Activated naive CD8-positive, alpha-beta T cell treated with anti-CD3 and anti-CD28 coated beads, Interleukin-2, amount 50 U/mL, for 24 hours (primary cell): Measurements from ENCODE around the gene FOXL3.
A peak's percentile ranks its signal among the peaks of the same experiment; 100 is the strongest.

Source experiments
- ATAC-seq: fragments of 150-1000 bp; cut with Tn5 transposase; one replicate; pipeline ENCODE4 v1.10.0; 2021
- DNase-seq: peaks from one replicate; pipeline ENCODE4 v3.0.0; 2021
- H3K27ac Mint-ChIP-seq: one replicate; pipeline ENCODE4 v1.8.0; 2021; ENCODE audit warnings: mild to moderate bottlenecking, mixed read lengths
- H3K27me3 Mint-ChIP-seq: one replicate; pipeline ENCODE4 v1.8.0; 2021; ENCODE audit warnings: mixed read lengths
- H3K36me3 Mint-ChIP-seq: one replicate; pipeline ENCODE4 v1.8.0; 2021; ENCODE audit warnings: low read depth, mixed read lengths
- H3K4me1 Mint-ChIP-seq: one replicate; pipeline ENCODE4 v1.8.0; 2021; ENCODE audit warnings: mixed read lengths
- H3K4me3 Mint-ChIP-seq: one replicate; pipeline ENCODE4 v1.8.0; 2021; ENCODE audit warnings: mild to moderate bottlenecking, moderate library complexity, mixed read lengths
- H3K9me3 Mint-ChIP-seq: one replicate; pipeline ENCODE4 v1.8.0; 2021; ENCODE audit warnings: mixed read lengths

The FOXL3 gene

DNA sequence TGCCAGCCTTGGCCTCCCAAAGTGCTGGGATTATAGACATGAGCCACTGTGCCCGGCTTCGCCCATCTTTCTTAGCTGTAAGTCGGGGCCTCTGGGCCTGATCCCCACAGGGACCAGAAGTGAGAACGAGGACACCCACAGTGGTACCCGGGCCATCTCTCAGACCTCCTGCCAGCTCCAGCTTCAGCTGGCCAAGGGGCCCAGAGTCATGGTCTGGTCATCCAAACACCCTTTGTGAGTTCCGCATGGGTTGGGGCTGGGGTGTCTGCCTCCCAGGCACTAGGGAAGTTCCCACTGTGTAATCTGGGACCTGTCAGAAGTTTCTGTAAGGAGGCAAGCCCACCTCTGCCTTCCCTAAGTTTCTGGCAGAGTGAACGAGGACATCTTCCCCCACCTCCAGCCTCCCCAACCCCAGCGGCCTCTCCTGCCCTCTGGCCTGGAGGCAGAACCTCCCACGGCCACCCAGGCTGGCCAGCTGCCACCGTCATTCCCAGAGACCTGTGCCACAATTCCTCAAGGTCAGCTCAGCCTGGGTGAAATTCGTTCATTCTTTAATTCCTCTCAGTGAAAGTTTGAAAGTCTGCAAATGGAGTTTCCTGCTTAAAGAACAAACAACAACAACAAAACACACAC, 19.5 kb upstream of the FOXL3 start:
- H3K27ac Mint-ChIP-seq: no peak overlapping the region
- no peak overlapping the region for H3K4me3 Mint-ChIP-seq
- ATAC-seq (peak; percentile 15), DNase-seq (no peak)
- H3K4me1 Mint-ChIP-seq: no peaks in the 10 kb centered on the region
- peaks cover 4% of the 10 kb centered on the region for H3K36me3 Mint-ChIP-seq
- peaks cover 12% of the 10 kb centered on the region for H3K9me3 Mint-ChIP-seq
- no peaks in the 10 kb centered on the region for H3K27me3 Mint-ChIP-seq

DNA sequence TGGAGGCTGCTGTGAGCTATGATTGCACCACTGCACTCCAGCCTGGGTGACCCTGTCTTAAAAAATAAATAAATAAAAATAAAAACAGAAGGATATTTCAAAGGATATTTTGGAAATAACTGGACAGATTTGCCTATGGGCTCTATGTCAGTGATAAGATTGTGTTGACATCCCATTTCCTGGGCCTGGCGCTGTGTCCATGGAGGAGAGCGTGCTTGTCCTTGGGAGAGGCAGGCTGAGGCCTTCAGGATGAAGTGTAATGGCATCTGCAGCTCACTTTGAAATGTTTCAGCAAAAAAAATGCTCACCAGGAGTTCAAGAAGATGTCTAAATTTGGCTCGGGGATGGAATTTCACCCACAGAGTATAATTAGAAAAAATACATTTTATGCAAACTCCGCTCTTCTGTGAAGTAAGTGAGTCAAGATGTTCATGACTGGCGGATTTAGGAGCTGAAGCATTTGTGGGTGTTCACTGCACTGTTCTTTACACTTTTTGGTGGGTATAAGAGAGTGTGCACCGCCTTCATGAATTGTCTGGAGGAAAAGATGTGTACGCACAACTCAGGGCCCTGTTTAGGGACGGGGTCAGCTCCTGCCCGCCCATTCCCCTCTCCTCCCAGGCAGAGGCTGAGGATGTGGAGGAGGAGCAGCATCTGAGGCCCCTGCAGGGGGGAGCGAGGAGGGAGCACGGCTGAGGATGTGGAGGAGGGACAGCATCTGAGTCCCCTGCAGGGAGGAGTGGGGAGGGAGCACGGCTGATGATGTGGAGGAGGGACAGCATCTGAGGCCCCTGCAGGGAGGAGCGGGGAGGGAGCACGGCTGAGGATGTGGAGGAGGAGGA, 18.5 kb upstream of the FOXL3 start:
- Mint-ChIP-seq H3K27me3 (no peaks in the 10 kb centered on the region), H3K9me3 (peaks cover 12% of the 10 kb centered on the region), H3K4me3 (no peak overlapping the region), H3K36me3 (peaks cover 4% of the 10 kb centered on the region), H3K27ac (no peak overlapping the region), H3K4me1 (no peaks in the 10 kb centered on the region)
- ATAC-seq (no peak), DNase-seq (no peak)

DNA sequence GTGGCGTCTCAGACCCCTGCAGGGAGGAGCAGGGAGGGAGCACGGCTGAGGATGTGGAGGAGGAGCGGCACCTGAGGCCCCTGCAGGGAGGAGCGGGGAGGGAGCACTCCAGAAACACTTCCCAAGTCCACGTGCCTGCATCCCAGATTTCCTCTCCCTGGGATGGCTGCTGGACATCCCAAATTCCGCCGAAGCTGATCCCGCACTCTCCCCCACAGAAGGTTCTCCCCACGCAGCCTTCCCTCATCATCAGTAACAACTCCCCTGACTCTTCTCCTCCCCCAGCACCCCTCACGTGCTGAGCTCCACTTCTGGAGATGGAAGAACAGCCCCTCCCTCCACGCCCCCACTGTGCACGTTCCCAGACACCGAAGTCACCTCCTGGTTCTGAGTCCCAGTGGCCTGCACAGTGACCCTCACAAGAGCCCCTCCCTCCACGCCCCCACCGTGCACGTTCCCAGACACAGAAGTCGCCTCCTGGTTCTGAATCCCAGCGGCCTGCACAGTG, 17.8 kb upstream of the FOXL3 start:
- Mint-ChIP-seq H3K4me3 (no peak overlapping the region), H3K36me3 (peaks cover 4% of the 10 kb centered on the region), H3K4me1 (no peaks in the 10 kb centered on the region), H3K27ac (no peak overlapping the region), H3K9me3 (peaks cover 12% of the 10 kb centered on the region), H3K27me3 (no peaks in the 10 kb centered on the region)
- no peak for DNase-seq
- ATAC-seq: no peak

DNA sequence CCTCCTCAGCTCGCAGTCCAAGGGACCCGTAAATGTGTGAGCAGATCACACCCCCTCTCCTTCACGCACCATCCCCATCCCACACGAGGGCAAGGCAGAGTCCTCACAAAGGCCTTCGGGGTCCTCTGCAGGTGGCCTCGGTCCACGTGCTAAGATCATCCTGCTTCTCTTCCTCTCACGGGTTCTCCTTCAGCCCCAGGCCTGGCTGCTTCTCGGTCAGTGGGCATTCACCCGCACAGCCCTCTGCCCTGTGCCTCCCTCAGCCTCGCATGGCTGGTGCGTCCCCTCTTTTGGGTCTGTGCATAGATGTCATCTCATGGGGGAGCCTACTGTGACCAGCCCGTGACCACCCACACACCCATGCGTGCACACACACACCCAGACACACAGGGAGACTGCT, 17.3 kb upstream of the FOXL3 start:
- peaks cover 4% of the 10 kb centered on the region for H3K36me3 Mint-ChIP-seq
- H3K27ac Mint-ChIP-seq: no peak overlapping the region
- no peak overlapping the region for H3K4me3 Mint-ChIP-seq
- peaks cover 12% of the 10 kb centered on the region for H3K9me3 Mint-ChIP-seq
- ATAC-seq (no peak), DNase-seq (no peak)
- H3K4me1 Mint-ChIP-seq: no peaks in the 10 kb centered on the region
- H3K27me3 Mint-ChIP-seq: no peaks in the 10 kb centered on the region

DNA sequence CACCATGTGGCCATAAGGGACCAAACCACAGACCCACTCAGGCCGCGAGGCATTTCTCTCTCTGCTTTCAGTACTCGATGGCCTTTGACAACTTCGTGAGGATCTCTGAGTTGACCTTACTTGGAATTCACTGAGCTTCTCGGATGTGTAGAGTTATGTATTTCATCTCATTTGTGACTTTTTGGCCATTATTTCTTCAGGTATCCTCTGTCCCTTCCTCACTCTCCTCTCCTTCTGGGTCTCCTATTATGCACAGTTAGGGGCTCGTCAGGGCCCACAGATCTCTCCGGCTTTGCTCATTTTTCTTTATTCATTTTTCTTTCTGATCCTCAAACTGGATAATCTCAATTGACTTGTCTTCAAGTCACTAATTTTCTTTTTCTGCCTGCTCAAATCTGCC, 16.6 kb upstream of the FOXL3 start:
- Mint-ChIP-seq H3K36me3 (peaks cover 4% of the 10 kb centered on the region), H3K27ac (no peak overlapping the region), H3K4me1 (no peaks in the 10 kb centered on the region), H3K4me3 (no peak overlapping the region), H3K27me3 (no peaks in the 10 kb centered on the region), H3K9me3 (peaks cover 12% of the 10 kb centered on the region)
- DNase-seq: no peak
- no peak for ATAC-seq

DNA sequence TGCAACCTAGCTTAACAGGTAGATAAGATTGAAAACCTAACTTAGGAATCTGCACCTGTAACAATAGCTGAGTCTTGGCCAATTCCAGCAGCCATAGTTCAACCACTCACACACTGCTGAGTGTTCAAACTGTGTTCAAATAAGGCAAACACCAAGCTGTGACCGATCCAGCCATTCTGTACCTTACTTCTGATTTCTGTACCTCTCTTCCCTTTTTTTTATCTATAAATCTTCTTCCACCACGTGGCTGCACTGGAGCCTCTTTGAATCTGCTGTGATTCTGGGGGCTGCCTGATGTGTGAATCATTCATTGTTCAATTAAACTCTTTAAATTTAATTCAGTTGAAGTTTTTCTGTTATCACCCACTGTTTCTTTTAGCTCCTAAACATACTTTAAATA, 15.7 kb upstream of the FOXL3 start:
- H3K4me1 Mint-ChIP-seq: no peaks in the 10 kb centered on the region
- no peak for DNase-seq
- no peak overlapping the region for H3K27ac Mint-ChIP-seq
- H3K9me3 Mint-ChIP-seq: peaks cover 12% of the 10 kb centered on the region
- peaks cover 4% of the 10 kb centered on the region for H3K36me3 Mint-ChIP-seq
- ATAC-seq: no peak
- H3K4me3 Mint-ChIP-seq: no peak overlapping the region
- no peaks in the 10 kb centered on the region for H3K27me3 Mint-ChIP-seq

DNA sequence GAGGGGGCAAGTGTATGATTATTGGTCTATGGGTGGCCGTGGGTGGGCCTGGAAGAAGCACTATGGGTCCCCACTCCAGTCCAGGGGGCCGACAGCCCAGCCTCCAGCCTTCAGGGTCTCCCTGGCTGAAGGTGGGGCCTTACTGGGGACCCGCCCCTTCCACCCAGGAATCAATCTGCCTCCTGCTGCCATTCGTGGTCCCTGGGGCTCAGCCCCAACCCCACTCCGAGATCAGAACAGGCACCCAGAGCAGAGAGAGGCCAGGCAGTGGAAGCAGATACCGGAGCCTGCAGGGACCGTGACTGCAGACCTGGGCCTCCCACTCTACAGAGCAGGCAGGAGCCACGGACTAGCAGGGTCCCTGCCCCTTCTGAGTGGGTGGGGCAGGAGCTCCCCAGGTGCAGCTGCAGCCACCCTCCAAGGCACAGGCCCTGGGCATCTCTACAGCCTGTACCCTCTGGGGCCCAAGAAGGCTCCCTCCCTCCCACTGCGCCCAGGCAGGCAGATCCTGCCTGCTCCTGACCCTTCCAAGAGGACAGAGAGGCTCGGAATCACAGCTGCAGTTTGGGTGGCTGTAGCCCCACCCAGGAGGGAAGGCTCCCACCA, 13.6 kb upstream of the FOXL3 start:
- DNase-seq (no peak), ATAC-seq (no peak)
- H3K27ac Mint-ChIP-seq: no peak overlapping the region
- H3K9me3 Mint-ChIP-seq: peaks cover 12% of the 10 kb centered on the region
- peaks cover 4% of the 10 kb centered on the region for H3K36me3 Mint-ChIP-seq
- peaks cover 2% of the 10 kb centered on the region for H3K27me3 Mint-ChIP-seq
- no peaks in the 10 kb centered on the region for H3K4me1 Mint-ChIP-seq
- H3K4me3 Mint-ChIP-seq: no peak overlapping the region

DNA sequence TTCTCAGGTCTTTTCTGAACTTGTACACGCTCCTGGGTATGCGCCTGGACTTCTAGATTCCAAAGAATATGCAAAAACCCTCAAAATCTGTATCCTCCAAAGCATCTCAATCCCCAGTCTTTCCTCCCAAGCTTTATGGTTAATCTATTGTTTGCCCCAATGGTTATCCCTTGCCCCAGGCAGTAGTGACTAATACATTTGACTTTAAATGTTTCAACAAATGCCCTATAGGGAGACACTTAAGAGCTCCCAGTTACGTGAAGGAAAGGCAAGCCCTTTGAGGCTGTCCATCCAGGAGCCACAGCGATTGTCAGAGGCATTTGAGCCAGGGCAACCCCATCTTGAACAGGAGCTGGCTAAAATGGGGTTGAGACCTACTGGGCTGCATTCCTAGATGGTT, 12.7 kb upstream of the FOXL3 start:
- no peak for DNase-seq
- Mint-ChIP-seq H3K27ac (no peak overlapping the region), H3K27me3 (peaks cover 5% of the 10 kb centered on the region), H3K36me3 (peaks cover 4% of the 10 kb centered on the region), H3K4me3 (no peak overlapping the region), H3K4me1 (no peaks in the 10 kb centered on the region), H3K9me3 (peaks cover 12% of the 10 kb centered on the region)
- ATAC-seq: no peak

DNA sequence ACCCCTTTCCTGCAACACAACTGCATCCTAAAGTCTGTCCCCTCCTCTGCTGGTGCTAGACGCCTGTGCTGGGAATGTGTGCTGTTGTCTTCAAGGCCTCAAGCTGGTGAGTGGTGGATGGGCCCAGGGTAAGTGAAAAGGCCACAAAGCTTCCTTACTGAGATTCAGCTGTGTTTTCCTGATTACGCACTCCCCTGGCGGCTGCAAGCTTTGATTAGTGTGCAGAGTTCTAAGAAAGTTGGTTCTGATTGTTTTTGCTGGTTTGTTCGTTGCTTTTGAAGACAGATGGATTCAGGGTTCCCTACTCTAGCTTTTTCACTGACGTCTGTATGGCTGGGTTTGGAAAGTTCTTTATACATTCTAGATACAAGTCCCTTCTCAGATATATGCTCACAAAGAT, 11.9 kb upstream of the FOXL3 start:
- Mint-ChIP-seq H3K9me3 (peaks cover 6% of the 10 kb centered on the region), H3K27ac (no peak overlapping the region), H3K4me3 (no peak overlapping the region), H3K27me3 (peaks cover 5% of the 10 kb centered on the region), H3K36me3 (peaks cover 4% of the 10 kb centered on the region), H3K4me1 (no peaks in the 10 kb centered on the region)
- ATAC-seq (no peak), DNase-seq (no peak)

DNA sequence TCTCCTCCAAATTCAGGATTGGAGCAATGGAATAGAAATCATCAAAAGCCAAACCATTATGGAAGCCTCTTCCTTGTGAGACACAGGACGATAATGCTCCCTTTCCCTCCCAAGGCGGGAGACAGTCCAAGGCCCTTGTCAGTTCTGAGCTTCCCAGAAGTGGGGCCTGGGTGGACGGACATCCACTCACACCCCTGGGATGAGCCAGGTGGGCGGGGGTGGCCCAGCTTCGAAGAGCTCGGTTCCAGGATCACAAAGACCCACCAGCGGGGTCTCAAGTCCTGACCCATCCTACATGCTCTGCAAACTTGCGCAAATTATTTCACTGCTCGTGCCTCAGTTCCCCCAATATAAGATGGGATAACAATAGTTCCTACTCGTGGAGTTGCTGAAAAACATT, 10.1 kb upstream of the FOXL3 start:
- ATAC-seq (no peak), DNase-seq (no peak)
- H3K4me1 Mint-ChIP-seq: no peaks in the 10 kb centered on the region
- H3K27me3 Mint-ChIP-seq: peaks cover 5% of the 10 kb centered on the region
- H3K36me3 Mint-ChIP-seq: no peaks in the 10 kb centered on the region
- H3K27ac Mint-ChIP-seq: no peak overlapping the region
- H3K9me3 Mint-ChIP-seq: no peaks in the 10 kb centered on the region
- H3K4me3 Mint-ChIP-seq: no peak overlapping the region

DNA sequence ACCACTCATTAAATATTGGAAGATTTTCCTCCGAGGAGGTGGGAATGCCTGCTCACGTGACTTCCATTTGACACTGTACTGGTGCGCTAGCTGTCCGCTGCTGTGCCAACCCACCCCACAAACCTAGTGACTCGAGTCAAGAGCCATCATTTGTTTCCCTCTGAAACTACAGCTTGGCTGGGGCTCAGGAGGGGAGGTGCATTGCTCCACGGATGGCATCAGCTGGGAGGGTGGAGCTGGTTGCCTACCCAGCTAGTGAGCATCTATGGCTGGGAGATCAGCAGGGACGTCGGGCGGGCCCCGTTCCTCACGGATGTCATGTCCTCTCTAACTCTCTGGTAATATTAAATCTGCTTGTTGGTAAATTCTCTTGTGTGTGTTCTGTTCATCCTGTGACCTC, 9.5 kb upstream of the FOXL3 start:
- ATAC-seq: no peak
- no peaks in the 10 kb centered on the region for H3K9me3 Mint-ChIP-seq
- no peak overlapping the region for H3K27ac Mint-ChIP-seq
- H3K4me1 Mint-ChIP-seq: no peaks in the 10 kb centered on the region
- H3K27me3 Mint-ChIP-seq: peaks cover 8% of the 10 kb centered on the region
- DNase-seq: no peak
- H3K36me3 Mint-ChIP-seq: no peaks in the 10 kb centered on the region
- no peak overlapping the region for H3K4me3 Mint-ChIP-seq

DNA sequence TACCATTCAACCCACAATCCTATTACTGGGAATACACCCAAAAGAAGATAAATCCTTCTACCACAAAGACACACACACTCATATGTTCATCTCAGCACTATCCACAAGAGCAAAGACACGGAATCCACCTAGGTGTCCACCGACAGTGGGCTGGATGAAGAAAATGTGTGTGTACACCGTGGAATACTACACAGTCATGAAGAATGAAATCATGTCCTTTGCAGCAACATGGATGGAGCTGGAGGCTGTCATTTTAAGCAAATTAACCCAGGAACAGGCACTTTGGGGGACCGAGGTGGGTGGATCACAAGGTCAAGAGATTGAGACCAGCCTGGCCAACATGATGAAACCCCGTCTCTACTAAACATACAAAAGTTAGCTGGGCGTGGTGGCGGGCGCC, 8.3 kb upstream of the FOXL3 start:
- Mint-ChIP-seq H3K27ac (no peak overlapping the region), H3K4me3 (no peak overlapping the region), H3K27me3 (peaks cover 11% of the 10 kb centered on the region), H3K9me3 (no peaks in the 10 kb centered on the region), H3K4me1 (no peaks in the 10 kb centered on the region), H3K36me3 (no peaks in the 10 kb centered on the region)
- no peak for ATAC-seq
- DNase-seq: no peak

DNA sequence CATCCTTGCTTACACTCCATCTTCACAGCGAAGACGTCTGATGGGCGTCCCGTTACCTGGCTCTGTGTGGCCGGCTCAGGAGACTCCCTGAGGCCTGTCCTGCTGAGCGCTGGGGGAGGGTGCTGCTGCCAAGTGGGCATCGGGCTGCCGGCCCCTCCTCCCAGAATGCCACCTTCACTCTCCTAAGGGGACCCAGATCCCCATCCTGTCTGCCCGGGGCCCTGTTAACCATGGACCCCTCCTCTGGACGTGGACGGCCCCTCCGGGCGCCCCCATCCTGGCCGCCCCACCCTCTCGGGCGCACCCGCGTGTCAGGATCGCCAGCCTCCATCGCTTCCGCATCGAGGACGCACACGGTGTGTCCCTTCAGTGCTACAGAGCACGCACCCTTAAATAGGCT, 7.3 kb upstream of the FOXL3 start:
- H3K27ac Mint-ChIP-seq: no peak overlapping the region
- no peaks in the 10 kb centered on the region for H3K36me3 Mint-ChIP-seq
- DNase-seq: no peak
- H3K9me3 Mint-ChIP-seq: no peaks in the 10 kb centered on the region
- H3K4me1 Mint-ChIP-seq: no peaks in the 10 kb centered on the region
- peaks cover 14% of the 10 kb centered on the region for H3K27me3 Mint-ChIP-seq
- ATAC-seq: no peak
- H3K4me3 Mint-ChIP-seq: no peak overlapping the region

DNA sequence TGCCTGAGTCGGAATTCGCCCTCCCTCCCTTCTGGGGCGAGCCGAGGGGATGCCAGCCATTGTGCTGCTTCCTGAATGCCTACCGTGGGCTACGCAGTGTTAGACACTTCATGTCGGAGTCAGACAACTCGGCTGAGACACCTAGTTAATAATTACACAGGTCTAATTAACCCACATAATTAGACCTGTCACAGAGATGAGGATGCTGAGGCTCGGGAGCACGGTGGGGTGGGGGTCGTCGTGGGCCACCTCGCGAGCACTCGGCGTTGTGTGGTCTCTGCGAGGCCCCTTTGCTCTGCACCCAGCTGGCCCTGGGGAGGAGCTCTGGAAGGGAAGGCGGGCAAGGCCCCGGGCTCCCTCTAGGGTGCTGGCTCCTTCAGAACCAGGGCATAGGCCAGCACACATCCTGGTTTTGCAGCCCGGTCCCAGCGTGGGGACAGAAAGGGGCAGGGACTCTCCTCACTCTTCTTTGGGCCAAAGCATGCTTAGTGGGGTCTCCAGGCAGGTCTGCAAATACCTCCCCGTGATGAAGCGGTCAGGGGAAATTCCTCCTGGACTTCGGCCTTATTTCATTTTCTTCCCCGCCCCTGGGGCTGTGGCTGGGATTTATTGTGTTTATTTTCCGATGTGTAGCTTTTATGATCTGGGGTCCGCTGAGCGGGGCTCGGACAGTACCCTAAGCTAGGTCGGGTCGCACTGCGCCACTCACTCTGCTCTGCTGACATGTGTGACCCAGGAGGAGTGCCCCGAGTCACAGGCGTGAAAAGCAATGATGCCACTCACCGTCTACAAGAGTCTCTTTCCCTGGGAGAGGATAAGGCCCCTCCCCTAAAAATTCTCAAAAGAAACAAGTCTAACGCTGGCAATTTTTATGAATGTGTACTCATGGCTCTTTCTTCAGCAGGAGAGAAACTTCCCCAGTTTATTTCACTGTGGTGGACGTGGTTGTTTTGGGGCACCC, 4.9 kb upstream of the FOXL3 start:
- Mint-ChIP-seq H3K36me3 (no peaks in the 10 kb centered on the region), H3K27ac (no peak overlapping the region), H3K4me1 (no peaks in the 10 kb centered on the region), H3K9me3 (no peaks in the 10 kb centered on the region), H3K27me3 (peaks cover 27% of the 10 kb centered on the region), H3K4me3 (no peak overlapping the region)
- no peak for DNase-seq
- ATAC-seq: no peak
